ENCODE measurements around the gene KCNC2. TPM values are rescaled to one million over a fixed set of nuclear protein-coding genes. Genes with fewer than 3 reads are reported as not detected.
"Not testable (repeated sequence)": the region's sequence is repeated elsewhere in the genome, so short reads cannot be mapped to it uniquely, and the experiment has no call there.

The KCNC2 gene
- total RNA-seq, 4 donors from 2014 or later: 0.17 to 0.19 TPM; not detected in 2

GRCh38 chr12:75190846-75191245 lies 18.8 kb downstream of the KCNC2 start:
- DNase-seq (ENCODE audit: extremely low spot score): no peak
- Histone ChIP-seq H3K9me3 (no peaks in the 10 kb centered on the region), H3K4me3 (no peak overlapping the region), H3K27me3 (no peaks in the 10 kb centered on the region), H3K4me1 (no peaks in the 10 kb centered on the region), H3K36me3 (no peaks in the 10 kb centered on the region), H3K27ac (replicated peaks in 1 of 4) (no peak overlapping the region)
- intact Hi-C loops (cut with DNase I): no loop called here
- TF ChIP-seq POLR2A (IDR thresholded peaks at IDR 0.05; ENCODE audit: low read depth) (no peak), CTCF (IDR thresholded peaks at IDR 0.05) (no peak), EP300 (IDR thresholded peaks at IDR 0.05) (no peak), POLR2AphosphoS5 (IDR thresholded peaks at IDR 0.05) (no peak)

- DNase-seq (ENCODE audit: extremely low spot score); H3K27me3 ChIP-seq; H3K36me3 ChIP-seq; H3K4me1 ChIP-seq; H3K27ac ChIP-seq (replicated peaks in 1 of 4); H3K9me3 ChIP-seq; intact Hi-C loops (cut with DNase I); H3K4me3 ChIP-seq: not testable (repeated sequence)
- WGBS: 91% methylated on average over 3 of the region's 3 CpGs
These were observed 23.8 kb downstream of the KCNC2 start for GRCh38 chr12:75185881-75186280.

DNA sequence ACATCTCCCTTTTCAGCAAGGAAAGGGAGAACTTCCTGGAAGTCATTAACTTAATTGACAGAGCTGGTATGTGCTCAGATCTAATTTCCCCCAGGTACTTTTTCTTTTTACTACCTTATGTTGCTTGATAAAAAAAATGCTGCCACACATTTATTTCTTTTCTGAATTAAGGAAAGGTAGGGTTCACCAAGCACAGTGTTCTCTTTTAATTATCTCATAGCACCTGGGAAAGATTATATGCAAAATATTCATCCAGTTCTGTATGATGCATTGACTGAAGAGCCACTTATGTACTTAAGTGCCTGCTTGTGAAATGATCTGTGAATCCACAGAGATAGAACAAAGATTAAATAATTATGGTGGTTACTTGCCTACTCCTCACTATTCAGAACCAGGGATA lies 25.1 kb downstream of the KCNC2 start:
- H3K4me1 ChIP-seq: no peaks in the 10 kb centered on the region
- DNase-seq (ENCODE audit: extremely low spot score): no peak
- intact Hi-C loops (cut with DNase I): no loop called here
- H3K4me3 ChIP-seq: no peak overlapping the region
- H3K9me3 ChIP-seq: no peaks in the 10 kb centered on the region
- H3K27ac ChIP-seq (replicated peaks in 1 of 4): no peak overlapping the region
- no peaks in the 10 kb centered on the region for H3K36me3 ChIP-seq
- TF ChIP-seq CTCF (IDR thresholded peaks at IDR 0.05): no peak
- TF ChIP-seq POLR2AphosphoS5 (IDR thresholded peaks at IDR 0.05): no peak
- TF ChIP-seq EP300 (IDR thresholded peaks at IDR 0.05): no peak
- no peak for TF ChIP-seq POLR2A (IDR thresholded peaks at IDR 0.05; ENCODE audit: low read depth)
- H3K27me3 ChIP-seq: no peaks in the 10 kb centered on the region

DNA sequence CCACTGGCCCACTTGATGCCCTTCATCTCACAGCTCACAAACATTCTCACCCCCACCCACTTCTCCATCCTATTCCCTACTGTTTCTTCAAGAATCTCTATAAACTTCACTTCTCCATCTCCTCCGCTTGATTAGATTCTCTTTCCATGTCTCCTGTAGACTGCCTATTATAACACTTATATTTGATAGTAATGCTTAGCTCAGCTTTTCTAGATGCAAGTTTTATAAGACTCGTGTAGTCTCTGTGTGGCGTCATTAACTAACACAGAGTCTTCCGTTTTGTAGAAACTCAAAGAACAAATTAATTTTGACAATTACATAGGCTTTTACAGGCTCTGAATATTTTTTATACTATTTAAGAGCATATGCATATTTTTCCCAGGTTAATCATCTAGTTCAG lies 25.7 kb downstream of the KCNC2 start:
- TF ChIP-seq EP300 (IDR thresholded peaks at IDR 0.05) (no peak), POLR2A (IDR thresholded peaks at IDR 0.05; ENCODE audit: low read depth) (no peak), CTCF (IDR thresholded peaks at IDR 0.05) (no peak), POLR2AphosphoS5 (IDR thresholded peaks at IDR 0.05) (no peak)
- WGBS: 90% methylated on average over 4 of the region's 4 CpGs
- intact Hi-C loops (cut with DNase I): no loop called here
- no peaks in the 10 kb centered on the region for H3K27me3 ChIP-seq
- no peak overlapping the region for H3K4me3 ChIP-seq
- no peaks in the 10 kb centered on the region for H3K9me3 ChIP-seq
- no peaks in the 10 kb centered on the region for H3K36me3 ChIP-seq
- no peaks in the 10 kb centered on the region for H3K4me1 ChIP-seq
- no peak for DNase-seq (ENCODE audit: extremely low spot score)
- no peak overlapping the region for H3K27ac ChIP-seq (replicated peaks in 1 of 4)

GRCh38 chr12:75177997-75178396 lies 31.6 kb downstream of the KCNC2 start:
- TF ChIP-seq EP300 (IDR thresholded peaks at IDR 0.05) (no peak), POLR2A (IDR thresholded peaks at IDR 0.05; ENCODE audit: low read depth) (no peak), CTCF (IDR thresholded peaks at IDR 0.05) (no peak), POLR2AphosphoS5 (IDR thresholded peaks at IDR 0.05) (no peak)
- H3K27ac ChIP-seq (replicated peaks in 1 of 4): no peak overlapping the region
- H3K4me1 ChIP-seq: no peaks in the 10 kb centered on the region
- no peaks in the 10 kb centered on the region for H3K36me3 ChIP-seq
- H3K4me3 ChIP-seq: no peak overlapping the region
- no peaks in the 10 kb centered on the region for H3K9me3 ChIP-seq
- intact Hi-C loops (cut with DNase I): no loop called here
- DNase-seq (ENCODE audit: extremely low spot score): no peak
- no peaks in the 10 kb centered on the region for H3K27me3 ChIP-seq
